ENCODE data around the gene MBOAT2. TPM values are rescaled to one million over a fixed set of nuclear protein-coding genes. Genes with fewer than 3 reads are reported as not detected.
A peak's percentile ranks its signal among the peaks of the same experiment; 100 is the strongest.

Gene MBOAT2
- total RNA-seq, 3 donors from 2014 or later (not counting 1 experiment from before 2014, with no cell fraction given): 2.9 to 18.4 (median 4.2) TPM

DNA sequence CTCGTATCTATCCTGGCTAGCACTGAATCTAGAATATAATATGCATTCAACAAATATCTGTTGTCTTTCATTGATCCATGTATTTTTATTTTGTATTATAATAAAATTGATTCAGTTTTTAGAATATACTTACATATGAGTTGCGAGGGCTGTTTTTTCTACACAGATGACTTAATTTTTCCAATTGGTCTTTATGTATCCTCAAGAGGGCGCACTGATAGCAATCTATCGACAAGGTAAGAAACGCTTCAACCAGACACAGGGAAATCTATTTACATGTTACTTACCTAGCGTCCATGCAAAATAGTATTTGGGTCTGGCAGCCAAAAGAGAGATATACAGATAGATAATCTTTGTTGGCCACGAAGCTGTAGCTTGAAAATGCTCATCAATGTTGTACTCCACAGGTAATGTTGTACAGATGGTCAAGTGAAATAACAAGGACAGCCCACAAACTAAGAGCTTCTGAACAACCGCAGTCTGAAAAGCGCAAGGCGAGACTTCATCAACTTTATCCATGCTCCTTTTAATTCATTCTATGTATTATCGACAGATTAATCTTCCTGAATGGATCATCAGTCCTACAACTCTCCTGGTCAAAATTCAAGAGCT, 130.6 kb downstream of the MBOAT2 start:
- H3K27ac ChIP-seq (ENCODE audit: low read length): no peak overlapping the region
- H3K36me3 ChIP-seq (ENCODE audit: control insufficient read depth, insufficient read depth, low read length): no peaks in the 10 kb centered on the region
- no peaks in the 10 kb centered on the region for H3K4me1 ChIP-seq (ENCODE audit: control insufficient read depth, insufficient read depth, low read length)
- H3K4me3 ChIP-seq (ENCODE audit: low read length): no peak overlapping the region
- Mint-ChIP-seq H3K27me3 (ENCODE audit: low read depth in 2 of 2) (no peaks in the 10 kb centered on the region), H3K4me3 (no peak overlapping the region), H3K27ac (no peak overlapping the region), H3K36me3 (no peaks in the 10 kb centered on the region), H3K4me1 (no peaks in the 10 kb centered on the region), H3K9me3 (no peaks in the 10 kb centered on the region)
- TF ChIP-seq, protein P1, sequence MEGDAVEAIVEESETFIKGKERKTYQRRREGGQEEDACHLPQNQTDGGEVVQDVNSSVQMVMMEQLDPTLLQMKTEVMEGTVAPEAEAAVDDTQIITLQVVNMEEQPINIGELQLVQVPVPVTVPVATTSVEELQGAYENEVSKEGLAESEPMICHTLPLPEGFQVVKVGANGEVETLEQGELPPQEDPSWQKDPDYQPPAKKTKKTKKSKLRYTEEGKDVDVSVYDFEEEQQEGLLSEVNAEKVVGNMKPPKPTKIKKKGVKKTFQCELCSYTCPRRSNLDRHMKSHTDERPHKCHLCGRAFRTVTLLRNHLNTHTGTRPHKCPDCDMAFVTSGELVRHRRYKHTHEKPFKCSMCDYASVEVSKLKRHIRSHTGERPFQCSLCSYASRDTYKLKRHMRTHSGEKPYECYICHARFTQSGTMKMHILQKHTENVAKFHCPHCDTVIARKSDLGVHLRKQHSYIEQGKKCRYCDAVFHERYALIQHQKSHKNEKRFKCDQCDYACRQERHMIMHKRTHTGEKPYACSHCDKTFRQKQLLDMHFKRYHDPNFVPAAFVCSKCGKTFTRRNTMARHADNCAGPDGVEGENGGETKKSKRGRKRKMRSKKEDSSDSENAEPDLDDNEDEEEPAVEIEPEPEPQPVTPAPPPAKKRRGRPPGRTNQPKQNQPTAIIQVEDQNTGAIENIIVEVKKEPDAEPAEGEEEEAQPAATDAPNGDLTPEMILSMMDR (IDR thresholded peaks at IDR 0.05): peak; percentile 20
- 56% methylated on average over 10 of the region's 11 CpGs for WGBS (ENCODE audit: insufficient coverage)
- no peaks in the 10 kb centered on the region for H3K9me3 ChIP-seq (ENCODE audit: control insufficient read depth, insufficient read depth, low read length)
- ATAC-seq (no peak), DNase-seq (peak in 1 of 2 donors; percentile 37)
- no peaks in the 10 kb centered on the region for H3K27me3 ChIP-seq (ENCODE audit: control insufficient read depth, insufficient read depth, low read length)
- intact Hi-C loops (cut with micrococcal nuclease): no loop called here

DNA sequence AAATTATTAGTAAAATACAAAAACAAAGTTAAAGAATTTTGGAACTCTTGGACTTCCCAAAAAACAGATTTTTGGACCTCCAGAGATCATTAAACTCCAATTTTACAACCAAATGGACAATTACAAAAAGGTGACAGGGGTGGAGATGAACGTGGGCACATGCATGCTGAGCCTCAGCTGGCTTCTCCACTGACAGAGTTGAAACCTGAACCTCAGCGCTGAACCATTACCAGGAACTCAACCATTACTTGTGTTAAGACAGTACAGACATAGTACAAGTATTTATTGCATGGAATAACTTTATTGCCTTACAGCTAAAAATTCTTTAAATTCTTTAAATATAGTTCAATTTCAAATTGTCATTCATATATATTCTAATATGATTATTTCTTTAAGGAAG, 133.0 kb downstream of the MBOAT2 start:
- Histone ChIP-seq H3K36me3 (ENCODE audit: control insufficient read depth, insufficient read depth, low read length) (no peaks in the 10 kb centered on the region), H3K27ac (ENCODE audit: low read length) (no peak overlapping the region), H3K4me3 (ENCODE audit: low read length) (no peak overlapping the region), H3K9me3 (ENCODE audit: control insufficient read depth, insufficient read depth, low read length) (no peaks in the 10 kb centered on the region), H3K4me1 (ENCODE audit: control insufficient read depth, insufficient read depth, low read length) (no peaks in the 10 kb centered on the region), H3K27me3 (ENCODE audit: control insufficient read depth, insufficient read depth, low read length) (no peaks in the 10 kb centered on the region)
- Mint-ChIP-seq H3K4me3 (no peak overlapping the region), H3K9me3 (no peaks in the 10 kb centered on the region), H3K36me3 (no peaks in the 10 kb centered on the region), H3K27ac (no peak overlapping the region), H3K4me1 (no peaks in the 10 kb centered on the region), H3K27me3 (ENCODE audit: low read depth in 2 of 2) (no peaks in the 10 kb centered on the region)
- DNase-seq: no peak
- no peak for ATAC-seq
- WGBS (ENCODE audit: insufficient coverage): 91% methylated on average over 2 of the region's 2 CpGs
- intact Hi-C loops (cut with micrococcal nuclease): no loop called here
- TF ChIP-seq, protein P1 (IDR thresholded peaks at IDR 0.05): no peak

DNA sequence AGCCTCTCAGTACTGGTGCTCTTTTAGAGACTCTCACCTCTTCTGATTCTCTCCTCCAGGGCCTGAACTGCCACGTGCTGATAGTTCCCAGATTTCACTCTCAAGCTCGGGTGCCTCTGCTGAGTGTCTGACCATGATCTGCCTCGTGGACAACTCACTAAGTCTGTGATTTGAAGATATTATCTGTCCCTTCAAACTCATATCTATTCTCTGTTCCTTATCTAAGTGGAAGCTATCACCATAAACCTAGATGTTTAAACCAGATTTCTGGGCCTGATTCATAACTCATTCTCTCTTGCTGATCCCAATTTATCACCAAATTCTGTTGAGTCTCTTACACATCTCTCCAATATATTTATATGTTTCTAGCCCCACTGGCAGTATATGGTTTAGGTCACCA, 136.1 kb downstream of the MBOAT2 start:
- TF ChIP-seq, protein P1 (IDR thresholded peaks at IDR 0.05): no peak
- Histone ChIP-seq H3K9me3 (ENCODE audit: control insufficient read depth, insufficient read depth, low read length) (no peaks in the 10 kb centered on the region), H3K4me3 (ENCODE audit: low read length) (no peak overlapping the region), H3K36me3 (ENCODE audit: control insufficient read depth, insufficient read depth, low read length) (no peaks in the 10 kb centered on the region), H3K4me1 (ENCODE audit: control insufficient read depth, insufficient read depth, low read length) (no peaks in the 10 kb centered on the region), H3K27me3 (ENCODE audit: control insufficient read depth, insufficient read depth, low read length) (no peaks in the 10 kb centered on the region), H3K27ac (ENCODE audit: low read length) (no peak overlapping the region)
- WGBS (ENCODE audit: insufficient coverage): 84% methylated on average over 3 of the region's 3 CpGs
- intact Hi-C loops (cut with micrococcal nuclease): no loop called here
- no peak for ATAC-seq
- no peak for DNase-seq
- Mint-ChIP-seq H3K4me1 (no peaks in the 10 kb centered on the region), H3K36me3 (no peaks in the 10 kb centered on the region), H3K27me3 (ENCODE audit: low read depth in 2 of 2) (peaks cover 0 to 2% of the 10 kb centered on the region in 2 donors), H3K4me3 (no peak overlapping the region), H3K27ac (no peak overlapping the region), H3K9me3 (no peaks in the 10 kb centered on the region)
